22Rv1 (cell line): ENCODE measurements around the gene IL18R1.

Source experiments
- ZFX ChIP-seq: fragments of 450-650 bp; IDR thresholded peaks from 2 replicates; pipeline ENCODE4 v1.6.1; 2017; ENCODE audit warnings: antibody characterized with exemption, borderline replicate concordance
- TF ChIP-seq, protein P1 (sequence below): fragments of 450-650 bp; IDR thresholded peaks from 2 replicates; pipeline ENCODE4 v1.5.1; 2017; ENCODE audit warnings: mild to moderate bottlenecking

- TF ChIP-seq, protein P1, sequence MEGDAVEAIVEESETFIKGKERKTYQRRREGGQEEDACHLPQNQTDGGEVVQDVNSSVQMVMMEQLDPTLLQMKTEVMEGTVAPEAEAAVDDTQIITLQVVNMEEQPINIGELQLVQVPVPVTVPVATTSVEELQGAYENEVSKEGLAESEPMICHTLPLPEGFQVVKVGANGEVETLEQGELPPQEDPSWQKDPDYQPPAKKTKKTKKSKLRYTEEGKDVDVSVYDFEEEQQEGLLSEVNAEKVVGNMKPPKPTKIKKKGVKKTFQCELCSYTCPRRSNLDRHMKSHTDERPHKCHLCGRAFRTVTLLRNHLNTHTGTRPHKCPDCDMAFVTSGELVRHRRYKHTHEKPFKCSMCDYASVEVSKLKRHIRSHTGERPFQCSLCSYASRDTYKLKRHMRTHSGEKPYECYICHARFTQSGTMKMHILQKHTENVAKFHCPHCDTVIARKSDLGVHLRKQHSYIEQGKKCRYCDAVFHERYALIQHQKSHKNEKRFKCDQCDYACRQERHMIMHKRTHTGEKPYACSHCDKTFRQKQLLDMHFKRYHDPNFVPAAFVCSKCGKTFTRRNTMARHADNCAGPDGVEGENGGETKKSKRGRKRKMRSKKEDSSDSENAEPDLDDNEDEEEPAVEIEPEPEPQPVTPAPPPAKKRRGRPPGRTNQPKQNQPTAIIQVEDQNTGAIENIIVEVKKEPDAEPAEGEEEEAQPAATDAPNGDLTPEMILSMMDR: no peak
- TF ChIP-seq ZFX: no peak
These were observed 36.0 kb downstream of the IL18R1 start for GRCh38 chr2:102391565-102391964.
